Measurements from ENCODE around the gene HNRNPLL. TPM values are rescaled to one million over a fixed set of nuclear protein-coding genes. Genes with fewer than 3 reads are reported as not detected.
A peak's percentile ranks its signal among the peaks of the same experiment; 100 is the strongest.

Gene HNRNPLL
- total and polyA plus RNA-seq, 2 of the 13 experiments (the other 11 are each of a cell fraction or from before 2014, with no cell fraction given) = 49.4 to 103 TPM

DNA sequence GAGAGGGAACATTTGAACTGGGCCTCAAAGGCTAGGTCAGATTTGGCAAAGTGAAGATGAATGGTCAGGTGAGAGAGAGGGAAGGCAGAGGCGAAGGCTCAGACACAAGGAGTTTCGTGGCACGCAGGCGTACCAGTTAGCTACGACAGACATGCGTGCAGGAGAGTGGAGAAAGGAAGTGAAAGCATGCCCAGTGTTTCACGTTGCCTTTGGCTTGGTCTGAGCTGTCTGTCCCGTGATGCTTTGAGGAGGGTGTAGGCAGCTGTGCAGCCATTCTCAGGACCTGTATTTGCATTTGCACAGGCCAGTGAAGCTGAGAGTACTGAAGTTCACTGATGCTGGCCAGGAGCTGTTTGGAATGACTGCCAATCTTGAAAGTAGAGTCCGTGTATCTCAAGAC, 69.5 kb downstream of the HNRNPLL start (continued):
- no peak for TF ChIP-seq ZSCAN31 (CRISPR knock-in tag; IDR thresholded peaks at IDR 0.05; ENCODE audit: low read depth)
- TF ChIP-seq ZMYM3 (CRISPR knock-in tag; IDR thresholded peaks at IDR 0.05) = no peak
- no peak for TF ChIP-seq THAP7 (CRISPR knock-in tag; IDR thresholded peaks at IDR 0.05)
- no peak for TF ChIP-seq ZNF34 (CRISPR knock-in tag; IDR thresholded peaks at IDR 0.05; ENCODE audit: borderline replicate concordance)
- TF ChIP-seq IRF1 (CRISPR knock-in tag; IDR thresholded peaks at IDR 0.05; ENCODE audit: low read depth) = no peak
- TF ChIP-seq ZNF33A (CRISPR knock-in tag; IDR thresholded peaks at IDR 0.05; ENCODE audit: borderline replicate concordance) = no peak
- TF ChIP-seq ZNF589 (CRISPR knock-in tag; conservative IDR thresholded peaks at IDR 0.05) = no peak
- TF ChIP-seq RBFOX2 (IDR thresholded peaks at IDR 0.05; ENCODE audit: low read depth, low read length) = no peak
- no peak for TF ChIP-seq ZNF773 (CRISPR knock-in tag; IDR thresholded peaks at IDR 0.05; ENCODE audit: borderline replicate concordance)
- TF ChIP-seq ASH2L (IDR thresholded peaks at IDR 0.05; ENCODE audit: insufficient read length, low read depth, low read length) = peak; percentile 32
- TF ChIP-seq, protein P1, sequence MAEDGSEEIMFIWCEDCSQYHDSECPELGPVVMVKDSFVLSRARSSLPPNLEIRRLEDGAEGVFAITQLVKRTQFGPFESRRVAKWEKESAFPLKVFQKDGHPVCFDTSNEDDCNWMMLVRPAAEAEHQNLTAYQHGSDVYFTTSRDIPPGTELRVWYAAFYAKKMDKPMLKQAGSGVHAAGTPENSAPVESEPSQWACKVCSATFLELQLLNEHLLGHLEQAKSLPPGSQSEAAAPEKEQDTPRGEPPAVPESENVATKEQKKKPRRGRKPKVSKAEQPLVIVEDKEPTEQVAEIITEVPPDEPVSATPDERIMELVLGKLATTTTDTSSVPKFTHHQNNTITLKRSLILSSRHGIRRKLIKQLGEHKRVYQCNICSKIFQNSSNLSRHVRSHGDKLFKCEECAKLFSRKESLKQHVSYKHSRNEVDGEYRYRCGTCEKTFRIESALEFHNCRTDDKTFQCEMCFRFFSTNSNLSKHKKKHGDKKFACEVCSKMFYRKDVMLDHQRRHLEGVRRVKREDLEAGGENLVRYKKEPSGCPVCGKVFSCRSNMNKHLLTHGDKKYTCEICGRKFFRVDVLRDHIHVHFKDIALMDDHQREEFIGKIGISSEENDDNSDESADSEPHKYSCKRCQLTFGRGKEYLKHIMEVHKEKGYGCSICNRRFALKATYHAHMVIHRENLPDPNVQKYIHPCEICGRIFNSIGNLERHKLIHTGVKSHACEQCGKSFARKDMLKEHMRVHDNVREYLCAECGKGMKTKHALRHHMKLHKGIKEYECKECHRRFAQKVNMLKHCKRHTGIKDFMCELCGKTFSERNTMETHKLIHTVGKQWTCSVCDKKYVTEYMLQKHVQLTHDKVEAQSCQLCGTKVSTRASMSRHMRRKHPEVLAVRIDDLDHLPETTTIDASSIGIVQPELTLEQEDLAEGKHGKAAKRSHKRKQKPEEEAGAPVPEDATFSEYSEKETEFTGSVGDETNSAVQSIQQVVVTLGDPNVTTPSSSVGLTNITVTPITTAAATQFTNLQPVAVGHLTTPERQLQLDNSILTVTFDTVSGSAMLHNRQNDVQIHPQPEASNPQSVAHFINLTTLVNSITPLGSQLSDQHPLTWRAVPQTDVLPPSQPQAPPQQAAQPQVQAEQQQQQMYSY (CRISPR knock-in tag; IDR thresholded peaks at IDR 0.05) = no peak
- no peak for TF ChIP-seq POGK (CRISPR knock-in tag; conservative IDR thresholded peaks at IDR 0.05)
- no peak for TF ChIP-seq PATZ1 (CRISPR knock-in tag; IDR thresholded peaks at IDR 0.05)
- no peak for TF ChIP-seq ISL2 (CRISPR knock-in tag; IDR thresholded peaks at IDR 0.05)
- 0 out of 2 replicates have a peak, but pooled peaks have one; percentile 22 for TF ChIP-seq UBTF (CRISPR knock-in tag; IDR thresholded peaks at IDR 0.05)
- TF ChIP-seq PAX8 (CRISPR knock-in tag; IDR thresholded peaks at IDR 0.05; ENCODE audit: borderline replicate concordance) = no peak
- TF ChIP-seq ZNF724P (CRISPR knock-in tag; IDR thresholded peaks at IDR 0.05; ENCODE audit: borderline replicate concordance) = no peak
- no peak for TF ChIP-seq ZNF460 (CRISPR knock-in tag; IDR thresholded peaks at IDR 0.05; ENCODE audit: borderline replicate concordance)
